ENCODE results near the gene SPSB3.
"Not testable (repeated sequence)": the region's sequence is repeated elsewhere in the genome, so short reads cannot be mapped to it uniquely, and the experiment has no call there.

SPSB3 gene

DNA sequence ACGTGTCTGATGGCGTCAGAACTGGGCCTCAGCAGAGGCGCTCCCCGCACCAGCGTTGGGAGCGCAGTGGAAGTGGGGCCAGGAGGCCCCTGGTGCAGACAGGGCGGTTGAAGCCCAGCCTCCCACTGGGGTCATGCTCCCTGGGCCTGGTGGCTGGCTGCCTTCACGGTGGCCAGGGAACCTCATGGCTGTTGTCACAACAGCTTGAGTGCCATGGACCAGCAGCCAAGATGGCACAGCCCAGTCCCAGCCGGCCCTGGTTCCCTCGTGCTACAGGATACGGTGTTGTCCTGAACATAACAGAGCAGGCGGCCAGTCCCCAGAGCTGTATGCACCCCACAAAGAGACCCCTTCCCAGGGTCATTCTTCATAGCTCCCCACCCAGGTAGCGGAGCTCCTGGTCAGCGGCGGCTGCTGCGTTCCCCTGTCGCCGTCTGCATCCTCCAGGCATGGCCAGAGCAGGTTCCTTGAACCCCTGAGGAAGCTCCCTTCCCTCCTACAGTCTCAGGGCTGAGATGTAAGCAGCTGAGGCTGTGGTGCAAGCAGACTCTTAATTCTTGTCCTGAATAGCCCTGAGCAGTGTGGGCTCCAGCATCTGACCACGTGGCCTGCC, 40.7 kb downstream of the SPSB3 start:
- DNase-seq (ENCODE audit: low read depth in 2 of 2) = no peak

DNA sequence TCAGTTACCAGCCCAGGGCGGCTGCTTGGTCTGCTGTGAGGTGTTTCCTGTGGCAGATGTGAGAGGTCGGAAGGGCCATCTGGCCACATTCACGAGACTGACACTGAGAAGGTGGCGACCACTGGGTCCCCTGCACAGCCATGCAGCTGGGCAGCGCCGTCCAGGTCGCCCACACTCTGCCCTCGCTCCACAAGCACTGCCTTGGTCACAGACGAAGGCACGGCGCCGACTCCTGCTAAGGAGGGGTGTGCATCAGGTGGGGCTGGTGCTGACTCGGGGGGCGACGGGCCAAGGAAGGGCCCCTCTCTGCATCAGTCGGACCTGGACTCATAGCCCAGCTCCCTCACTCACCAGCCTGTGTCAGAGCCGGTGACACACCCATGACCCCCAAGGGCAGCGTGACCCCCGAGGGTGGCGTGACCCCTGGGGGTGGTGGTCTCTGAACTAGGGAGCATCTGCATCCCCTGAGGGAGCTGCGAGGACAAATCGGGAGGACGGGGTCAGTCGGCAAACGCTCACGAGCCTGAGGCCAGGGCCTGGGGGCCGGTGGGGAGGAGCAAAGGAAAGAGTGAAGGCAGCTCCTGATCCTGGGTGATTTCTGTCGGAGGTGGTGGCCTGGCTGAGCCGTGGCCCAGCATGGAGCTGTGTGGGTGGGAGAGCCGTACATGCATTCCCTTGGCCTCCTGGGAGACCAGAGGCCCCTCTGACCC, 41.4 kb downstream of the SPSB3 start:
- DNase-seq (ENCODE audit: low read depth in 2 of 2) = no peak

DNA sequence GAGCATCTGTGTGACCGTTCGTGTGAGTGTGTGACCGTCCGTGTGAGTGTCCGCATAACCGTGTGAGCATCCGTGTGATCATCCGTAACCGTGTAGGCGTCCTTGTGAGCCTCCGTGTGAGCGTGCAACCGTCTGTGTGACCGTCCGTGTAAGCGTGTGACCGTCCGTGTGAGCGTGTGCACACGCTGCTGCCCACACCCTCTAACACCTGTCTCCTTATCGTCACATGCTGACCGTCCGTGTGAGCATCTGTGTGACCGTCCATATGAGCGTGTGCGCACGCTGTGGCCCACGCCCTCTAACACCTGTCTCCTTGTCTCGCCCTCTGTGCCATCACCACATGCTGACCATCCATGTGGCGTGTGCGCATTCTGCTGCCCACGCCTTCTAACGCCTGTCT, 42.1 kb downstream of the SPSB3 start:
- DNase-seq (ENCODE audit: low read depth in 2 of 2) = no peak

DNA sequence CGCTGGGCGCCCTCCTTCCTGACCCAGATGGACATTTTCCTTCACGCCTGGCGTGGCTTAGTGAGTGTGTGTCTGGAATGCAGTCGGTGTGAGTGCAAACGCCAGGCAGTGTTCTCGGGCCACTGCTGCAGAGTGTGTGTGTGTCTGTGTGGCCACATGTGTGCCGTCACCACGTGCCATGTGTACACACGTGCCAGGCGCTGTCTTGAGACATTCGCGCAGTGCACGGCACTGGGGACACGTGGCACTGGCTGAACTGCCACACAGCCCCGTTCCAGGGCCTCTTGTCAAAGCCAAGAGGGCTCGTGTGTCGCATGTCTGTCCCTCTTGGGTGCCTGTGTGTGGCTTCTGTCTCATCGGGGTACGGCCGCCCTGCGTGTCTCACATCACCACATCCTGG, 47.6 kb downstream of the SPSB3 start:
- DNase-seq (ENCODE audit: low read depth in 2 of 2) = no peak

DNA sequence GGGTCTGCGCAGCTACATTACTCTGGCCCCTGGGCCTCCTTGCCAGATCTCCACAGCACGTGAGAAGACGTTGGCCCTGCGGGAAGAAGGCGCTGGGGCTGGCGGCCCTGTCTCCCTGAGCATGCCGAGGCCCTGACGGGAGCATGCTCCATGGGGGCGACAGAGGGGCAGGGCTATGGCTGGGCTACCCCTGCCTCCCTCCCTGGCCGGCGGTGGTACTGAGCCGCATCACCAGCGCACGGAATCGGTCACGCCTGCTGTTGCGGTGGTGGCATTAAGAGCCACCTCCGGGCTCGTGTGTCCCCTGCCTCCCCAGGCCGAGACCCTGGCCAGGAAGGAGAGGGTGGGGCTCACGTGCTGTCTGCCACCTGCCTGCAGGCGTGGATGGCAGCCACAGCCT, 48.2 kb downstream of the SPSB3 start:
- no peak for DNase-seq (ENCODE audit: low read depth in 2 of 2)

DNA sequence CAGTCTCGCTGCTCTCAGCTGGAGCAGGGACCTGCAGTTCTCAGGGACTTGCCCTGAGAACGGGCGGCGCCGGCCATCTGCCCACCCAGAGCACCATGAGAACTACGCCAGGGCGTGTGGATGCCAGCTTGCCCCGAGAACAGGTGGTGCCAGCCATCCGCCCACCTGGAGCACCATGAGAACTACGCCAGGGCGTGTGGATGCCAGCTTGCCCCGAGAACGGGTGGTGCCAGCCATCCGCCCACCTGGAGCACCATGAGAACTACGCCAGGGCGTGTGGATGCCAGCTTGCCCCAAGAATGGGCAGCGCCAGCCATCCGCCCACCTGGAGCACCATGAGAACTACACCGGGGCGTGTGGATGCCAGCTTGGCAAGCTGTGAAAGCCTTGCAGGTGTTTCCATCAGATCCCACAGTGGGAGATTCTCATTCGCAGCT, 49.8 kb downstream of the SPSB3 start:
- not testable (repeated sequence) for DNase-seq (ENCODE audit: low read depth in 2 of 2)

DNA sequence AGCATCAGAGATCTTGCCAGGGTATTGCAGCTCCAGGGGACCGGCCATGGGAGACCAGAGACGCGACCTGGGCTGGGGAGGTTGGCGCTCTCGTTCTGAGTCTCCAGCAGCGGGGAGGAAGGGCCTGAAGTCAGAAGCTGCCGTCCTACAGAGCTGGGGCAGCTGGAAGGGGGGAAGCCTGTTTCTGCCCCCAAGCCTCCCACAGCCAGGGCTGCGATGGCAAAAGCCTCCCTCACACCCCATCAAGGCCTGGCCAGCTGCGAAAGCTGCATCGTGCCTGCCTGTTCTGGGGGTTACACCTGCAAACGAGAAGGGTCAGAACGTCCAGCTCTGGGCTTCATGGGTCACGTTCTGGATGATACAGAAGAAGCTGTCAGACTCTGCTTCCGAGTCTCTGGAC, 50.3 kb downstream of the SPSB3 start:
- DNase-seq (ENCODE audit: low read depth in 2 of 2) = no peak

DNA sequence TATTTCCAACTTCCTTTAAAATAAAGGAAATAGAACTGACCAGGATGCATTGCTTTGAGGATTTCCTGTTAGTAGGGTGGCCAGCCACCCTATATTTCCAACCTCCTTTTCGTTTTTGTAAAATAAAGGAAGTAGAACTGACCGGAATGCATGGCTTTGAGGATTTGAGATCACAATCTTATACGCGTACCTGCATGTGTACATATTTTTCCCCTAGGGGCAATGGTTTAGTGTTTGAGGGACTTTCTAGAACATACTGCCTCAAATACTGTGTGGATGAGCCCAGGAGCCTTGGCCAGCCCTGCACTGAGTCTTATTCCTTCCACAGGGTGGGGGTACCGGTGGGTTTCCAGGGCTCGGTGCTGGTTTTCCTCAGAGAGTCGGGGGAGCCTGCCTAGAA, 50.8 kb downstream of the SPSB3 start:
- DNase-seq (ENCODE audit: low read depth in 2 of 2) = no peak

DNA sequence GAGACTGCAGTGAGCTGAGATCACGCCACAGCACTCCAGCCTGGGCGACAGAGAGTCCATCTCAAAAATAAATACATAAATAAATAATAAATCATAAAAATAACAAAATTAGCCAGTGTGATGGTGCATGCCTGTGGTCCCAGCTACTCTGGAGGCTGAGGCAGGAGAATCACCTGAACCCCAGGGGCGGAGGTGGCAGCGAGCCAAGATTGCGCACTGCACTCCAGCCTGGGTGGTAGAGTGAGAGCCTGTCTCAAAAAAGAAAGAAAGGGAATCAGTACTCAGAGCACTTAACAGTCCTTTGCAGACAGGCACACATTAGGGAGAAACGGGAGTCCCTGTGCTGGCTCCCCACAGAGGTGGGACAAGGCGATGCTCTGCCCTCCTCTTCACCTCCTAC, 51.3 kb downstream of the SPSB3 start:
- no peak for DNase-seq (ENCODE audit: low read depth in 2 of 2)

DNA sequence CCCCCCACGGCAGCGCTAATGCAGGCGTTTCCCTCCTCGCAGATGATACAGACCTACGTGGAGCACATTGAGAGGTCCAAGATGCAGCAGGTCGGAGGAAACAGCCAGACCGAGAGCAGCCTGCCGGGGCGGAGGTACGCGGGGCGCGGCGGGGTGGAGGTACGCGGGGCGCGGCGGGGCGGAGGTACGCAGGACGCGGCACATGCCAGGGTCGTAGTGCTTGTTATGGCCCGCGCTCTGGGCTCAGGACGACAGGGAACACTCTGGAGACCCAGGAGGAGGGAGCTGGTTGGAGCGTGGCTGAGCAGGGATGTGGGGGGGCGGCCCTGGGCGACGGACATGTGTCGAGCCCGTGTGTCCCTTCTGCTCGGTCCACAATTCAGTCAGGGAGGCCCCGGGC, 52.9 kb downstream of the SPSB3 start:
- DNase-seq (ENCODE audit: low read depth in 2 of 2) = no peak

DNA sequence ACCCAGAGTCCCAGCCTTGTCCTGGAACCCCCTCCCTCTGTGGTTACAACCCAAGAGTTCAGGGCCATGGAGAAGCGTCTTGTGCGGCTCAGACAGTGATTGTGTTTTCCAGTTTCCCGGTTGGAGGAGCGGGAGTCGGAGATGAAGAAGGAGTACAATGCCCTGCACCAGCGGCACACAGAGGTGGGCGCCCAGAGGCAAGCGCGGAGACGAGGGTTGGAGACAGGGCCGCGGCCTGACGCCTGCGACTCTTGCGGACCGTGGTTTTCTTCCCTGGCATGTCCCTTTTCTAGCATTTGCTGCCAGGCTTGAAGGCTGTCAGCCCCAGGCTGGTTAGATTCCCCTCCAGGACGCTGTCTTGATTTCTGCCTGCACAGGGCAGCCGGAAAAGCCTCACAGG, 53.3 kb downstream of the SPSB3 start:
- no peak for DNase-seq (ENCODE audit: low read depth in 2 of 2)

DNA sequence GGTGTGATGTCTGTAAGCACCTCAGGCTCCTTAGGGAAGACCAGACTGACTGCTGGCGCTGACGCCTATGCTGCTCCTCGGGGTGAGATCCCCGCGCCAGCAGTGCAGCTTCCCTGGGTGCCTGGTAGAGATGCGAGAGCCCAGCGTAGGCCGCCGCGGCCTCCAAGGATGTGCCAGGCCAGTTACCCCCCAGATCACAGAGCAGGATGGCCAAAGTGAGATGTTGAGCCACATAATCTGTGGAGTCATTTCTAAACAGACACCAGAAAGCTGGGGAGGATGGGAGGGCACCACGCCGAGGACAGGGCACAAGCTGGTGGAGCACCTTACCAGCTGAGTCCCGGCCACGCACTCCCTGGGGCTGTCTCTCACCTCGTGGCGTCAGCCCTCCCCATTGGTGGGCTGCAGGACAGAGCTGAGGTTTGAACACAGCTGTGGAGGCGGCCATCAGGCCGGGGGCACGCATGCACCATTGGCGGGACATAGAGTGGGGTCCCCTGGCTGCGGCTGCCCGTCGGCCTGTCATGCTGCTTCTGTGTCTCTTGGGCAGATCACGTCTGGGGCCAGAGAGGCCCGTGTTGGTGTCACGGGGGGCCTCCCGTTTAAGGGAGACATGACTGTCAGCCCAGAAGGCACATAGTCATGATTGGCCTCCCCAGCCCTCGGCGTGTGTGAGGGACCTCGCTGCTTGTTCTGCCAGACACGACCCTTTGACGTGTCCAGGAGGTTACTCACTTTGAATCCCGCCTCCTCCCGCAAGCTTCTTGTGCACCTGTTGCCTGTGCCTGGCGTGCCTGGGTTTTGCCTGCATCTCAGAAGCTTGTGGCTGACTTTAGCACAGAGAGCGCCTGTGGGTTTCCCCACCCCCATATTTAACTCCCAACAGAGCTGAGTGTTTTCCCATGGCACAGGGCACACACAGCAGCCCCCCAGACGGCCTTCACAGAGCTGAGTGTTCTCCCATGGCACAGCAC, 54.4 kb downstream of the SPSB3 start:
- DNase-seq (ENCODE audit: low read depth in 2 of 2) = no peak
